IMR-90 (cell line): ENCODE measurements around the gene CLNK. TPM values are rescaled to one million over a fixed set of nuclear protein-coding genes. Genes with fewer than 3 reads are reported as not detected.

Experiments used
- ATAC-seq: fragments of 200-7000 bp; cut with Tn5 transposase; 2 replicates; pipeline ENCODE4 v1.9.1; 2020; ENCODE audit warnings: low read depth, mild to moderate bottlenecking, moderate library complexity
- BruUV-seq: library from RNA; stranded (reverse); fragments of 400-500 nt; replicated peaks from 2 replicates; lab custom pipeline; 2021; lab: Mats Ljungman, UMichigan
- CTCF ChIA-PET: fragments of 300-600 bp; formaldehyde crosslinking; extraction: SDS; loops from one replicate; lab custom pipeline; 2021; ENCODE audit warnings: antibody characterized with exemption; lab: Yijun Ruan, JAX
- POLR2A ChIA-PET: fragments of 300-600 bp; sonication (Branson Sonifier 250); formaldehyde crosslinking; loops from one replicate; lab custom pipeline; 2022; ENCODE audit warnings: antibody characterized with exemption; ENCODE audit not compliant: unreplicated experiment; lab: Charles Lee
- DNase-seq: peaks from one replicate; pipeline ENCODE4 v3.0.0; 2013
- H2AFZ ChIP-seq: replicated peaks from 2 replicates; pipeline ENCODE3; 2013; ENCODE audit warnings: low read length, mild to moderate bottlenecking; ENCODE audit not compliant: poor library complexity
- H2AK5ac ChIP-seq: 2 replicates; pipeline ENCODE4 v1.6.1; 2013; ENCODE audit warnings: low read depth, low read length, inconsistent platforms
- H2AK9ac ChIP-seq: replicated peaks from 2 replicates; pipeline ENCODE3; 2013; ENCODE audit warnings: mild to moderate bottlenecking, low read depth, low read length, moderate library complexity; ENCODE audit not compliant: poor library complexity
- H2BK120ac ChIP-seq: 2 replicates; pipeline ENCODE4 v1.6.1; 2013; ENCODE audit warnings: low read depth, low read length, inconsistent platforms
- H2BK15ac ChIP-seq: 3 replicates; pipeline ENCODE4 v1.6.1; 2013; ENCODE audit warnings: low read depth, low read length, inconsistent platforms
- H2BK20ac ChIP-seq: 2 replicates; pipeline ENCODE4 v1.6.1; 2013; ENCODE audit warnings: low read depth, mild to moderate bottlenecking, inconsistent platforms, low read length, moderate library complexity
- H2BK5ac ChIP-seq: 2 replicates; pipeline ENCODE4 v1.6.1; 2013; ENCODE audit warnings: mild to moderate bottlenecking, low read depth, low read length, inconsistent platforms; ENCODE audit not compliant: poor library complexity, severe bottlenecking
- H3K14ac ChIP-seq: replicated peaks from 2 replicates; pipeline ENCODE4 v1.6.1; 2013; ENCODE audit warnings: low read depth, low read length, inconsistent platforms
- H3K18ac ChIP-seq: 2 replicates; pipeline ENCODE4 v1.6.1; 2013; ENCODE audit warnings: low read depth, low read length, control low read depth
- H3K23ac ChIP-seq: 2 replicates; pipeline ENCODE4 v1.6.1; 2013; ENCODE audit warnings: low read depth, low read length, inconsistent platforms
- H3K27ac ChIP-seq: 2 replicates; pipeline ENCODE4 v1.5.1; 2013; ENCODE audit warnings: mild to moderate bottlenecking, control low read depth, low read length; ENCODE audit not compliant: insufficient read depth
- H3K27me3 ChIP-seq: 2 replicates; pipeline ENCODE4 v1.6.1; 2013; ENCODE audit warnings: low read length; ENCODE audit not compliant: control insufficient read depth, insufficient read depth
- H3K36me3 ChIP-seq: 2 replicates; pipeline ENCODE4 v1.6.1; 2013; ENCODE audit warnings: low read length, mixed read lengths; ENCODE audit not compliant: control insufficient read depth, insufficient read depth
- H3K4ac ChIP-seq: 2 replicates; pipeline ENCODE4 v1.6.1; 2013; ENCODE audit warnings: low read depth, low read length, inconsistent platforms
- H3K4me1 ChIP-seq: 2 replicates; pipeline ENCODE4 v1.6.1; 2013; ENCODE audit warnings: low read length, mixed read lengths; ENCODE audit not compliant: control insufficient read depth, insufficient read depth
- H3K4me2 ChIP-seq: 2 replicates; pipeline ENCODE4 v1.6.1; 2013; ENCODE audit warnings: low read depth, mild to moderate bottlenecking, control low read depth, low read length, moderate library complexity
- H3K4me3 ChIP-seq: 2 replicates; pipeline ENCODE4 v1.5.1; 2013; ENCODE audit warnings: low read depth, mild to moderate bottlenecking, control low read depth, low read length, moderate library complexity; ENCODE audit not compliant: insufficient read depth
- H3K56ac ChIP-seq: 2 replicates; pipeline ENCODE4 v1.6.1; 2013; ENCODE audit warnings: low read length, inconsistent platforms; ENCODE audit not compliant: insufficient read depth; ENCODE audit errors: extremely low read depth
- H3K79me1 ChIP-seq, 2 experiments: 2 replicates each; pipeline ENCODE4 v1.6.1; 2013; ENCODE audit warnings: low read length in 2 of 2, inconsistent platforms in 1 of 2, low read depth in 1 of 2
- H3K9ac ChIP-seq: 2 replicates; pipeline ENCODE4 v1.6.1; 2013; ENCODE audit warnings: low read depth, low read length, control low read depth
- H3K9me1 ChIP-seq: 2 replicates; pipeline ENCODE4 v1.6.1; 2013; ENCODE audit warnings: low read length, inconsistent platforms; ENCODE audit not compliant: insufficient read depth
- H3K9me3 ChIP-seq: 2 replicates; pipeline ENCODE4 v1.6.1; 2013; ENCODE audit warnings: low read length; ENCODE audit not compliant: control insufficient read depth, insufficient read depth
- H4K20me1 ChIP-seq: 2 replicates; pipeline ENCODE4 v1.6.1; 2013; ENCODE audit warnings: low read length, inconsistent platforms; ENCODE audit not compliant: insufficient read depth
- H4K5ac ChIP-seq: 2 replicates; pipeline ENCODE4 v1.6.1; 2013; ENCODE audit warnings: mild to moderate bottlenecking, low read depth, low read length, control low read depth
- H4K8ac ChIP-seq, 2 experiments: 2 replicates each; pipeline ENCODE4 v1.6.1; 2013; ENCODE audit warnings: low read depth in 2 of 2, low read length in 2 of 2, control low read depth in 1 of 2, inconsistent platforms in 1 of 2
- H4K91ac ChIP-seq: 2 replicates; pipeline ENCODE4 v1.6.1; 2013; ENCODE audit warnings: low read depth, low read length, inconsistent platforms; ENCODE audit not compliant: insufficient read depth
- CTCF ChIP-seq: conservative IDR thresholded peaks from 2 replicates; pipeline ENCODE4 v1.5.1; 2012; ENCODE audit warnings: mild to moderate bottlenecking, low read depth, low read length, improper control_type of control experiment
- MAFK ChIP-seq: IDR thresholded peaks from 2 replicates; pipeline ENCODE4 v1.6.1; 2012; ENCODE audit warnings: low read depth, low read length, improper control_type of control experiment
- MXI1 ChIP-seq: IDR thresholded peaks from 2 replicates; pipeline ENCODE4 v1.6.1; 2012; ENCODE audit warnings: low read depth, mild to moderate bottlenecking, low read length, moderate library complexity, borderline replicate concordance
- RAD21 ChIP-seq: IDR thresholded peaks from 2 replicates; pipeline ENCODE4 v1.6.1; 2012; ENCODE audit warnings: low read length, improper control_type of control experiment
- SMC3 ChIP-seq: fragments of 150-350 bp; IDR thresholded peaks from 2 replicates; pipeline ENCODE4 v1.6.1; 2016; ENCODE audit warnings: low read depth, mild to moderate bottlenecking, antibody characterized with exemption, low read length, moderate library complexity
- WGBS, 2 experiments: methylation state at CpG; one replicate each; pipeline versions ENCODE4 v1.1.5 to v1.1.7; 2013; ENCODE audit warnings: missing lambda C conversion rate in 2 of 2; ENCODE audit not compliant: insufficient read length in 1 of 2; ENCODE audit errors: extremely low coverage in 2 of 2; 5-methylcytosine and 5-hydroxymethylcytosine counted together
- dilution Hi-C: fragments of 300-500 bp; cut with HindIII; formaldehyde crosslinking; loops from one replicate; pipeline ENCODE4 v1.14.3; 2018; ENCODE audit warnings: low sequenced_read_pairs; ENCODE audit not compliant: unreplicated experiment
- in situ Hi-C: fragments of 300-500 bp; cut with MboI; formaldehyde crosslinking; loops from 3 replicates; pipeline ENCODE4 v1.14.3; 2019; ENCODE audit warnings: low sequenced_read_pairs, inconsistent platforms, mixed read lengths
- intact Hi-C: fragments of 100-400 bp; cut with micrococcal nuclease; formaldehyde crosslinking; loops from 2 replicates; pipeline ENCODE4 v1.10.0; 2022
- polyA plus RNA-seq, 3 experiments: library from polyadenylated mRNA; depleted of rRNA; stranded (reverse); fragments of >200 nt; gene quantifications; 2 replicates each; pipeline ENCODE4 v1.2.3, GENCODE V29; 2012; ENCODE audit warnings: low replicate concordance in 1 of 3
- total RNA-seq: library from RNA; depleted of rRNA; stranded (reverse); fragments of >200 nt; gene quantifications from 2 replicates; pipeline ENCODE4 v1.2.3, GENCODE V29; 2012

Gene CLNK
- total and polyA plus RNA-seq, 2 of the 4 experiments (the other 2 are of a cell fraction): not detected

DNA sequence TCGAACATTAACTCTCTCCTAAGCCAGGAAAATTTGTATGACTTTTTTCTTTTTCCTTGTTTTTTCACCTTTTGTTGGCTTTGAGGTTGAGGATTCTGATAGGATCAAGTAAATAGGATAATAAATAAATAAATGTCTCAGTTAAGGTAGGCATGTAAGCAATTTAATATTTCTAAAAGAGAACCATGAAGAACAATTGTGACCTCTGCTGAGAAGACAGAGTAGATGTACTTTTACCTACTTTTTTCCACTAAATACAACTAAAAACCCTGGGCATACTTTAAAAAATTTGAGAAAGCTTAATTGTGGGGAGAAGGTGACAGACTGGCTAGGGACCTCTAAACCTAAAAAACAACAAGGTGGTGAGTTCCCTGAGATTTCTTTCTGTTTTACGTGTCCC is 31.6 kb upstream of the CLNK start:
- Histone ChIP-seq H3K4me3 (no peak overlapping the region), H3K14ac (no peak overlapping the region), H2AK9ac (no peak overlapping the region), H2AFZ (no peak overlapping the region), H2BK120ac (no peak overlapping the region), H2BK5ac (no peak overlapping the region), H3K27ac (no peak overlapping the region), H4K20me1 (no peaks in the 10 kb centered on the region), H3K79me1 (no peaks in the 10 kb centered on the region), H4K5ac (no peak overlapping the region), H3K9me1 (no peaks in the 10 kb centered on the region), H4K8ac (no peak overlapping the region), H3K4me2 (no peak overlapping the region), H2BK15ac (no peak overlapping the region), H3K23ac (no peak overlapping the region), H3K9ac (no peak overlapping the region), H3K56ac (no peak overlapping the region), H3K9me3 (peaks cover 6% of the 10 kb centered on the region), H3K36me3 (no peaks in the 10 kb centered on the region), H3K4me1 (no peaks in the 10 kb centered on the region), H3K18ac (no peak overlapping the region), H2AK5ac (no peak overlapping the region), H2BK20ac (no peak overlapping the region), H3K4ac (no peak overlapping the region), H4K91ac (no peak overlapping the region), H3K27me3 (no peaks in the 10 kb centered on the region)
- no CpG with 5 or more reads among the region's 2 CpGs for WGBS, 2 experiments
- intact Hi-C loops: loop anchor here (1.0 kb wide), 1 partner anchor 134 kb away; no protein-coding TSS in a partner anchor
- CTCF ChIA-PET: interaction anchor here (0.6 kb wide), 1 partner anchor 40 kb away, joined by 3 read pairs; no protein-coding TSS in a partner anchor
- DNase-seq (no peak), ATAC-seq (no peak)
- TF ChIP-seq CTCF (0 out of 2 replicates have a peak, but pooled peaks have one; percentile 23), SMC3 (peak; percentile 30), RAD21 (peak; percentile 39), MXI1 (no peak), MAFK (no peak)
- POLR2A ChIA-PET: no interaction called here
- BruUV-seq: no TSS peak
- in situ Hi-C loops: loop anchor here (25.0 kb wide), 1 partner anchor 96 kb away; no protein-coding TSS in a partner anchor
- dilution Hi-C loops: no loop called here
